Measurements from ENCODE around the gene SNURF.

The SNURF gene

GRCh38 chr15:24986653-24987052 is 31.9 kb downstream of the SNURF start (continued):
- TF ChIP-seq, protein P1, sequence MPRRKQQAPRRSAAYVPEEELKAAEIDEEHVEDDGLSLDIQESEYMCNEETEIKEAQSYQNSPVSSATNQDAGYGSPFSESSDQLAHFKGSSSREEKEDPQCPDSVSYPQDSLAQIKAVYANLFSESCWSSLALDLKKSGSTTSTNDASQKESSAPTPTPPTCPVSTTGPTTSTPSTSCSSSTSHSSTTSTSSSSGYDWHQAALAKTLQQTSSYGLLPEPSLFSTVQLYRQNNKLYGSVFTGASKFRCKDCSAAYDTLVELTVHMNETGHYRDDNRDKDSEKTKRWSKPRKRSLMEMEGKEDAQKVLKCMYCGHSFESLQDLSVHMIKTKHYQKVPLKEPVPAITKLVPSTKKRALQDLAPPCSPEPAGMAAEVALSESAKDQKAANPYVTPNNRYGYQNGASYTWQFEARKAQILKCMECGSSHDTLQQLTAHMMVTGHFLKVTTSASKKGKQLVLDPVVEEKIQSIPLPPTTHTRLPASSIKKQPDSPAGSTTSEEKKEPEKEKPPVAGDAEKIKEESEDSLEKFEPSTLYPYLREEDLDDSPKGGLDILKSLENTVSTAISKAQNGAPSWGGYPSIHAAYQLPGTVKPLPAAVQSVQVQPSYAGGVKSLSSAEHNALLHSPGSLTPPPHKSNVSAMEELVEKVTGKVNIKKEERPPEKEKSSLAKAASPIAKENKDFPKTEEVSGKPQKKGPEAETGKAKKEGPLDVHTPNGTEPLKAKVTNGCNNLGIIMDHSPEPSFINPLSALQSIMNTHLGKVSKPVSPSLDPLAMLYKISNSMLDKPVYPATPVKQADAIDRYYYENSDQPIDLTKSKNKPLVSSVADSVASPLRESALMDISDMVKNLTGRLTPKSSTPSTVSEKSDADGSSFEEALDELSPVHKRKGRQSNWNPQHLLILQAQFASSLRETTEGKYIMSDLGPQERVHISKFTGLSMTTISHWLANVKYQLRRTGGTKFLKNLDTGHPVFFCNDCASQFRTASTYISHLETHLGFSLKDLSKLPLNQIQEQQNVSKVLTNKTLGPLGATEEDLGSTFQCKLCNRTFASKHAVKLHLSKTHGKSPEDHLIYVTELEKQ (tag by site-specific recombination; IDR thresholded peaks at IDR 0.05; ENCODE audit: borderline replicate concordance), result no peak
- TF ChIP-seq KLF1 (tag by site-specific recombination; IDR thresholded peaks at IDR 0.05), result no peak
- TF ChIP-seq ZIC2 (tag by site-specific recombination; IDR thresholded peaks at IDR 0.05), result no peak
- TF ChIP-seq ZNF146 (tag by site-specific recombination; IDR thresholded peaks at IDR 0.05), result no peak
- TF ChIP-seq ZBTB20 (tag by site-specific recombination; IDR thresholded peaks at IDR 0.05), result no peak
- no peak for TF ChIP-seq OVOL3 (tag by site-specific recombination; IDR thresholded peaks at IDR 0.05)
- TF ChIP-seq ZNF629 (tag by site-specific recombination; IDR thresholded peaks at IDR 0.05), result no peak
- no peak for TF ChIP-seq GLI4 (tag by site-specific recombination; IDR thresholded peaks at IDR 0.05)
- TF ChIP-seq ZBTB1 (tag by site-specific recombination; IDR thresholded peaks at IDR 0.05), result no peak
- TF ChIP-seq, protein P2, sequence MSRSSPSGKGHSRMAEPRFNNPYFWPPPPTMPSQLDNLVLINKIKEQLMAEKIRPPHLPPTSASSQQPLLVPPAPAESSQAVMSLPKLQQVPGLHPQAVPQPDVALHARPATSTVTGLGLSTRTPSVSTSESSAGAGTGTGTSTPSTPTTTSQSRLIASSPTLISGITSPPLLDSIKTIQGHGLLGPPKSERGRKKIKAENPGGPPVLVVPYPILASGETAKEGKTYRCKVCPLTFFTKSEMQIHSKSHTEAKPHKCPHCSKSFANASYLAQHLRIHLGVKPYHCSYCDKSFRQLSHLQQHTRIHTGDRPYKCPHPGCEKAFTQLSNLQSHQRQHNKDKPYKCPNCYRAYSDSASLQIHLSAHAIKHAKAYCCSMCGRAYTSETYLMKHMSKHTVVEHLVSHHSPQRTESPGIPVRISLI (tag by site-specific recombination; IDR thresholded peaks at IDR 0.05), result no peak
- TF ChIP-seq ZNF558 (tag by site-specific recombination; IDR thresholded peaks at IDR 0.05), result no peak
- TF ChIP-seq CTCF (tag by site-specific recombination; IDR thresholded peaks at IDR 0.05), result no peak
- no peak for TF ChIP-seq ZXDB (tag by site-specific recombination; IDR thresholded peaks at IDR 0.05)

Measured in HEK293 (cell line).